Adipocyte (in vitro differentiated cells): ENCODE measurements around the gene CIBAR2.

ENCODE experiments used
- DNase-seq: peaks from one replicate; pipeline ENCODE4 v3.0.0-alpha.2; 2015; ENCODE audit warnings: low read depth
- H3K27me3 ChIP-seq: replicated peaks from 2 replicates; pipeline ENCODE4 v1.7.0; 2013; ENCODE audit warnings: mild to moderate bottlenecking, low read length, moderate library complexity; ENCODE audit not compliant: control insufficient read depth, insufficient read depth
- H3K36me3 ChIP-seq: 2 replicates; pipeline ENCODE4 v1.7.0; 2013; ENCODE audit warnings: low read length, mild to moderate bottlenecking, moderate library complexity; ENCODE audit not compliant: control insufficient read depth, insufficient read depth, severe bottlenecking
- H3K4me1 ChIP-seq: 2 replicates; pipeline ENCODE4 v1.7.0; 2013; ENCODE audit warnings: mild to moderate bottlenecking, low read length, moderate library complexity; ENCODE audit not compliant: control insufficient read depth, insufficient read depth
- H3K4me3 ChIP-seq: 2 replicates; pipeline ENCODE4 v1.7.0; 2013; ENCODE audit warnings: mild to moderate bottlenecking, low read length, moderate library complexity
- H3K9ac ChIP-seq: 2 replicates; pipeline ENCODE4 v1.7.0; 2013; ENCODE audit warnings: mild to moderate bottlenecking, low read length, moderate library complexity
- H3K9me3 ChIP-seq: 2 replicates; pipeline ENCODE4 v1.7.0; 2013; ENCODE audit warnings: mild to moderate bottlenecking, low read length, moderate library complexity; ENCODE audit not compliant: control insufficient read depth

CIBAR2 gene

GRCh38 chr16:85142771-85143211 is 30.5 kb upstream of the CIBAR2 start:
- H3K4me1 ChIP-seq, result peaks cover 4% of the 10 kb centered on the region
- no peaks in the 10 kb centered on the region for H3K27me3 ChIP-seq
- H3K9ac ChIP-seq, result no peak overlapping the region
- no peak for DNase-seq
- no peak overlapping the region for H3K4me3 ChIP-seq
- no peaks in the 10 kb centered on the region for H3K9me3 ChIP-seq
- H3K36me3 ChIP-seq, result no peaks in the 10 kb centered on the region

GRCh38 chr16:85142129-85142513 is 29.8 kb upstream of the CIBAR2 start:
- Histone ChIP-seq H3K4me3 (no peak overlapping the region), H3K36me3 (no peaks in the 10 kb centered on the region), H3K27me3 (no peaks in the 10 kb centered on the region), H3K9me3 (no peaks in the 10 kb centered on the region), H3K4me1 (peaks cover 5% of the 10 kb centered on the region), H3K9ac (no peak overlapping the region)
- DNase-seq, result no peak

GRCh38 chr16:85141491-85142128 is 29.3 kb upstream of the CIBAR2 start:
- no peak for DNase-seq
- no peak overlapping the region for H3K9ac ChIP-seq
- H3K36me3 ChIP-seq, result no peaks in the 10 kb centered on the region
- H3K27me3 ChIP-seq, result no peaks in the 10 kb centered on the region
- peaks cover 11% of the 10 kb centered on the region for H3K4me1 ChIP-seq
- H3K4me3 ChIP-seq, result no peak overlapping the region
- H3K9me3 ChIP-seq, result no peaks in the 10 kb centered on the region

DNA sequence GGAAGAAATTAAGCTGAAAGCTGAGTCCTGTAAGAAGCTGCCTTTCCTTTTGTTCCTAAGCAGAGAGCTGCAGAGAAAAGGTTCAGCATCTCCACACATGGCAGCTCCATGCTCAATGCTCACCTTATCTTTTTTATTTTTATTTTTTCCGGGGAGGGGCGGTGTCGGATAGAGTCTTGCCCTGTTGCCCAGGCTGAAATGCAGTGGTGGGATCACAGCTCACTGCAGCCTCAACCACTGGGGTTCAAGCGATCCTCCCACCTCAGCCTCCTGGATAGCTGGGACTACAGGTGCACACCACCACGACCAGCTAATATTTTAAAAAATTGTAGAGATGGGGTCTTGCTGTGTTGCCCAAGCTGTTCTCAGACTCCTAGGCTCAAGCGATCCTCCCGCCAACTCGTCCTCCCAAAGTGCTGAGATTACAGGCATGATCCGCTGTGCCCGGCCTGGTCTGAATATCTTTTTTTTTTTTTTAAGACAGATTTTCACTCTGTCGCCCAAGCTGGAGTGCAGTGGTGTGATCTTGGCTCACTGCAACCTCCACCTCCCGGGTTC is 28.3 kb upstream of the CIBAR2 start:
- H3K9ac ChIP-seq, result no peak overlapping the region
- DNase-seq, result no peak
- H3K27me3 ChIP-seq, result no peaks in the 10 kb centered on the region
- no peaks in the 10 kb centered on the region for H3K36me3 ChIP-seq
- H3K4me1 ChIP-seq, result peaks cover 17% of the 10 kb centered on the region
- H3K9me3 ChIP-seq, result no peaks in the 10 kb centered on the region
- no peak overlapping the region for H3K4me3 ChIP-seq

GRCh38 chr16:85139881-85140339 is 27.6 kb upstream of the CIBAR2 start:
- Histone ChIP-seq H3K4me3 (no peak overlapping the region), H3K27me3 (no peaks in the 10 kb centered on the region), H3K9ac (no peak overlapping the region), H3K4me1 (peaks cover 17% of the 10 kb centered on the region), H3K9me3 (no peaks in the 10 kb centered on the region), H3K36me3 (no peaks in the 10 kb centered on the region)
- no peak for DNase-seq

DNA sequence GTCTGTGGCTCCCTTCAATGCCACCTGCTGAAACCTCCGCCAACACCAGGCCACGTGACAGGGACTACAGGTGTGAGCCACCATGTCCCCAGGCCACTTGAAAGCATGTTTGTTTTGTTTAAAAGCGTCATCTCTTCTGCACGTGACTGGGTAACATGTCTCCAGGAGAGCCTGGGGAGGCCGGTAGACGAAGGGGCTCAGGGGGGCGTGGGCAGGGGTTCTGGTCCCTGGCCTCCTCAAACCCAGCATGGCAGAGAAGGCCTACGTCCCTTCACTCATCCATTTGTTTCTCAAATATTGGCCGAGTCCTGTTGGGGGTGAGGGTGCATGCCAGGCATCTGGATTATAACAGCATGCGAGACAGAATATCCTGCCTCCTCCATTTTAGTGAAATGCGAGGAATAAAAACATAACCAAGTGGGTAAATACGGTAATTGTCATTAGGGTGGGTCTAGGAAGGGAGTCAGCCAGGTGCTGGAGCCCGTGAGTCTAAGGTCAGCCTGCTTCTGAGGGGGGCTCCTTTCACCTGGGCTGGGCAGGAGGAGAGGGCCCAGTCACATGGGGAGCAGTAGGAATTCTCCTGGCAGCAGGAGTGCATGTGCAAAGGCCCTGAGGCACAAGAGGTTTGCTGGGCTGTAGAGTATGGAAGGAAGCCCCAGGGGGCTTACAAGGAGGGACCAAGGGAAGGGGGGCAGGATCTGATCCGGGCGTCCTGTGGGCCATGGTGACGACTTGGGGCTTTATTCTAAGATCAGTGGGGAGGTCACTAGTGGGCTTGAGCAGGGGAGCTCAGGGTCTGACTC is 26.8 kb upstream of the CIBAR2 start:
- Histone ChIP-seq H3K9me3 (no peaks in the 10 kb centered on the region), H3K4me1 (peaks cover 17% of the 10 kb centered on the region), H3K9ac (no peak overlapping the region), H3K36me3 (no peaks in the 10 kb centered on the region), H3K27me3 (no peaks in the 10 kb centered on the region), H3K4me3 (no peak overlapping the region)
- no peak for DNase-seq

DNA sequence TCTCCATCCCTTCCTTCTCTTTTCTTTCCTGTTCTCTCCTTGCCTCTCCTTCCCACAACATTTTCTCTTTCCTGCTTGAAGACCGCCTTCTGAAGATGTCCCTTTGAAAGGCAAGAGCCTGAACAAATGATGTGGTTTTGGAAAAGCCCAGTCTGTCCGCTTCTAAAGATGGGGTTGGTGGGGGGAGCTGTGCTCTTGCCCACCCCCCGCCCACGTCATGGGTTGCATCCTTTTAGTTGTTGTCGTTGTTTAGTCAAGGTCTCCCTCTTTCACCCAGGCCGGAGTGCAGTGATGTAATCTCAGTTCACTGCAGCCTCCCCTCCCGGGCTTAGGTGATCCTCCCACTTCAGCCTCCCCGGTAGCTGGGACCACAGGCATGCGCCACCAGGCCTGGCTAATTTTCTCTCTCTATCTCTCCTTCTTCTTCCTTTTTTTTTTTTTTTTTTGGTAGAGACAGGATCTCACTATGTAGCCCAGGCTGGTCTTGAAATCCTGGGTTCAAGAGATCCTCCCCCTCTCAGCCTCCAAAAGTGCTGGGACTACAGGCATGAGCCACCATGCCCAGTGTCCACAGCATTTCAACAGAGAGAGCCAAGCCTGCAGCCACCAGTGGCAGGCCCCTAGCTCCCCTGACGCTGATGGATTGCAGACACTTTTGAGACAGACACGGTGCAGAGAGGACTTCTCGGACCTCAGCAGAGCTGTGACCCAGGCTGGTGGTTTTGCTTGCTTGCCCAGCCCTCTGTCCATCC is 26.0 kb upstream of the CIBAR2 start:
- H3K36me3 ChIP-seq, result no peaks in the 10 kb centered on the region
- peaks cover 17% of the 10 kb centered on the region for H3K4me1 ChIP-seq
- DNase-seq, result no peak
- no peaks in the 10 kb centered on the region for H3K9me3 ChIP-seq
- H3K4me3 ChIP-seq, result peak overlapping the region; percentile 73
- peak overlapping the region; percentile 79 for H3K9ac ChIP-seq
- no peaks in the 10 kb centered on the region for H3K27me3 ChIP-seq

- peak; percentile 98 for DNase-seq
- Histone ChIP-seq H3K4me1 (peaks cover 17% of the 10 kb centered on the region), H3K27me3 (no peaks in the 10 kb centered on the region), H3K9ac (peak overlapping the region; percentile 79), H3K4me3 (peak overlapping the region; percentile 73), H3K9me3 (no peaks in the 10 kb centered on the region), H3K36me3 (no peaks in the 10 kb centered on the region)
Observed at GRCh38 chr16:85137323-85138072, 25.2 kb upstream of the CIBAR2 start.

DNA sequence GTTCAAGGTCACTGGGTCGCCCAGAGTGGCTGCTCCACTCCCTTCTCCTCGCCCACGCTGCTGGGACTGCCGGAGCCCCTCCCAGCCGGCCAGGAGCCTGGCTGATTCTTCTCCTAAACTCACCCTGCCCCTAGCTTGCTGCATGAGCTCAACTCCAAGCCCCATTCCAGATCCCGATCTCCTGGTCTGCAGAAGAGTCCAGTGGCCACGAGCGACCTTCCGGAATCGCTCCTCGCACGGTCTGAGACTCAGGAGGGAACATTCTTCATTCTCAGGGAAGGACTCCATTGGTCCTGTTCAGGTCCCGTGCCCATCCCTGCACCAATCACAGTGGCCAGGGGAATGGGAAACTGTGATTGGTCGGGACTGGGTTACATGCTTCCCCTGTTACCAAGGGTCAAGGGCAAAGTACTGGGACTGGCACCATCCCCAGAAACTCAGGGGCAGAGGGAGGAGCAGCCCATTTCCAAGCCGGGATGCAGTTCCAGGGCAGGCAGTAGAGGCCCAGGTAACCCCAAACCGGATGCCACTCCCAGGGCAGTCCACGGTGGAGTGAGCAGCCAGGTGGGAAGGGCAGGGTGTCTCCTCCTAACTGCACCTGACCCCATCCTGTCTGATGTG is 24.5 kb upstream of the CIBAR2 start:
- Histone ChIP-seq H3K27me3 (no peaks in the 10 kb centered on the region), H3K9ac (peak overlapping the region; percentile 73), H3K9me3 (no peaks in the 10 kb centered on the region), H3K4me1 (peaks cover 17% of the 10 kb centered on the region), H3K36me3 (no peaks in the 10 kb centered on the region), H3K4me3 (peak overlapping the region; percentile 73)
- DNase-seq, result peak; percentile 29

DNA sequence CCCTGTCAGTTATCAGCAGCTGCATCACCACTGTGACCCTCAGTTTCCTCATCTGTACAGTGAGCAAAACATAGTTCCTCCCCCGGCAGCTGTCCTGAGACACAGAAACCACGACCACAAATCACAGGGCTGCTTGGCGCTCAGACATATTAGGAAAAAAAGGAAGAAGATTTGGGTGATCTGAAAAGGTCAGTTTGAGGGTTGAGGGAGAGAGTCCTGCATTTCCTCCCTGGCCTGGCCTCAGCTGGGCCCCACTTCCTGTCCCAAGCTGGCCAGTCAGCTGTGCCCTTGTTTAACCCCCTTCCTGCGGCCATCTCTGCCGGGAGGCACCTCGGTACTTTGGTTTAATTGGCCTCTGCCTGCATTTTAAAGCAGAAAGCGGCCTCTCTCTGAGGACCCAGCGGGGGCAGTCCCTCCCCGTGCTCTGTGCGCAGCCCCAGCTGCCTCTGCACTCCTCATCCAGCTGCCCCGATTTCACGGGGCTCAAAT is 24.0 kb upstream of the CIBAR2 start:
- Histone ChIP-seq H3K9ac (peak overlapping the region; percentile 73), H3K4me1 (peaks cover 18% of the 10 kb centered on the region), H3K9me3 (no peaks in the 10 kb centered on the region), H3K27me3 (no peaks in the 10 kb centered on the region), H3K4me3 (peak overlapping the region; percentile 73), H3K36me3 (no peaks in the 10 kb centered on the region)
- peak; percentile 30 for DNase-seq
